ENCODE measurements around the gene DLG4.
A peak's percentile ranks its signal among the peaks of the same experiment; 100 is the strongest.
"Not testable (repeated sequence)": the region's sequence is repeated elsewhere in the genome, so short reads cannot be mapped to it uniquely, and the experiment has no call there.

Gene DLG4

GRCh38 chr17:7179317-7180254 is 40.0 kb downstream of the DLG4 start, which contains the start of gene ASGR1:
Gene ASGR1 (minus strand): TSS chr17:7179370. CDS start chr17:7178563, 807 bp downstream.
- DNase-seq, result no peak

- no peak for DNase-seq
These were observed 40.7 kb downstream of the DLG4 start for GRCh38 chr17:7178973-7179316.

- DNase-seq, result no peak
These were observed 41.6 kb downstream of the DLG4 start for GRCh38 chr17:7177954-7178477.

- DNase-seq, result peak; percentile 84
These were observed 42.3 kb downstream of the DLG4 start for GRCh38 chr17:7177191-7177953.

DNA sequence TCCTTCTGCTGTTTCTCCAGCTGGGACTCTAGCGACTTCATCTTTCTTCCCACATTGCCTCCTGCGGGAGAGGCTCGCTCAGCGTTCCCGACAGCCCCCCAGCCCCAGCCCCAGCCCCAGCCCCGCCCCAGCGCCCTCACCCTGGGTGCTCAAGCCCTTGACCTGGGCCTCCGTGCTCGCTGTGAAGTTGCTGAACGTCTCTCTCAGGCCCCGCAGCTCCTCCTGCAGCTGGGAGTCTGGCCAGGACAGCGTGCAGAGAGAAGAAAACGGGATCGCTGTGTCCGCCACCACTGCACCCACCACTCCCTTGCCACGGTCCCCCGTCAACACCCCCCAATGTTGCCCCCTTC is 42.8 kb downstream of the DLG4 start:
- no peak for DNase-seq

DNA sequence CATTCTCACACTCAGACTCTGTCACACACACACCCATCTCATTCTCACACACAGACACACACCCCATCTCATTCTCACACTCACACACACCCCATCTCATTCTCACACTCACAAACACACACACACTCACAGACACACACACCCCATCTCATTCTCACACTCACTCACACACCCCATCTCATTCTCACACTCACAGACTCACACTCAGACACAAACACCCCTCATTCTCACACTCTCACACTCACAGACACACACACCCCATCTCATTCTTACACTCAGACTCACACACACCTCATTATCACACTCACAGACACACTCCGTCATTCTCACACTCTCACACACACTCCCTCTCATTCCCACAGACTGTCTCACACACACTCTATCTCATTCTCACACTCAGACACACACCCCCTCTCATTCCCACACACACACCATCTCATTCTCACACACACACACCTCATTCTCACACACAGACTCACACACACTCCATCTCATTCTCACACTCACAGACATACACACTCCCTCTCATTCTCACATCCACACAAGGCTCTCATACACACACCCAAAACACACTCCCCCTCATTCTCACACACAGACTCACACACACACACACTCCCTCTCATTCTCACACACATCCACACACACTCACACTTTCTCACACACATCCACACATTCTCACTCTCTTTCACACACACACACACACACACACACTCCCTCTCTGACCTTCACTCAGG is 43.4 kb downstream of the DLG4 start:
- no peak for DNase-seq

DNA sequence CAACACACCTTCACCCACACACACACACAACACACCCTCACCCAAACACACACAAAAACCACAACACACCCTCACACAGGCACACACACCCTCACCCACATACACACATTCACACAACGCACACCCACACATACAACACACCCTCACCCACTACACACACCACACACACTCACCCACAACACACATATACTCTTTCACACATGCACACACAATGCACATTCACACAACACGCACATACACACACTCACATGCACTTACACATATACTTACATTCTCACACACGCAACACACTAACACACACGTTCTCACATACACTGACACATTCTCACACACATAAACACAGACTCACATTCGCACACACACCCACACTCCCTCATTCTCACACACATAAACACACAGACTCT is 44.3 kb downstream of the DLG4 start:
- no peak for DNase-seq

GRCh38 chr17:7174603-7175326 is 44.9 kb downstream of the DLG4 start:
- no peak for DNase-seq

DNA sequence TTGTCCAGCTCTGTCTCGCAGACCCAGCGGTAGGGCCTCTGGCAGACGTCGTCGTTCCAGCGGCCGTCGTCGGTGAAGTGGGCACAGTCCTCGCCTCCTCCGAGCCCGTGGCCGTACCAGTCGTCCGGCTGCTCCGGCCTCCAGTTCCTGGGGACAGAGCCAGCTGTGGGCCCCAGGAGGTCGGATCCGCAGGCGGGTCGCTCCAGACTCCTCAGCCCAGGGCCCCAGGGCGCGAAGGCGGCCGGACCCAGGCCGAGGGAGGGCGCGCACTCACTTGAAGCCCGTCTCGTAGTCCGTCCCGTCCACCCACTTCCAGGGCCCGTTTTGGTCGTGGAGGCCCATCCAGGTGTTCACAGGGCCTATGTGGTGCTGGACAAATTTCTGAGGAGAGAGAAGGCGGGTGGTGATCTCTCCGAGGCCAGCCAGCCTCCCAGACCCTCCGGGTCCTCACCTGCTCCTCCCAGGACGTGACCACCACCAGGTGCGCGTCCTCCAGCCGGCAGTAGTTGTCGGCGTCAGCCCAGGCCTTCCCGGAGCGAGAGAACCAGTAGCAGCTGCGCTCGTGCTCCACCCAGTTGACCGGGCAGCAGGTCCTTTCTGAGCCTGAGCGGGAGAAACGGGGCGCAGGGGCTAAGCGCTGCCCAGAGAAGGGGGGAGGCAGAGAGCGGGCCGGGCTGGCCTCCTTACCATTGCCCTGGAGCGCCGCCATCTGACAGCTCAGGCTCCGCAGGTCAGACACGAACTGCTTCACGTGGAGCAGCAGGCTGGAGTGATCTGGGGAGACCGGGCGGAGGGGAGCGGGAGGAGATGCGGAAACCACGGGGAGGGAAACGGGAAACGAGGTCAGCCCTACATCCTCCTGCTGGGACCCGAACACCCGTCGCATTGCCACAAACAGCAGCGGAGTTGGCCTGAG is 45.7 kb downstream of the DLG4 start:
- DNase-seq, result peak; percentile 69

- DNase-seq, result not testable (repeated sequence)
These were observed 47.0 kb downstream of the DLG4 start for GRCh38 chr17:7172522-7173191.

GRCh38 chr17:7169565-7169908 is 50.1 kb downstream of the DLG4 start:
- not testable (repeated sequence) for DNase-seq

- not testable (repeated sequence) for DNase-seq
These were observed 50.6 kb downstream of the DLG4 start for GRCh38 chr17:7168841-7169564.

DNA sequence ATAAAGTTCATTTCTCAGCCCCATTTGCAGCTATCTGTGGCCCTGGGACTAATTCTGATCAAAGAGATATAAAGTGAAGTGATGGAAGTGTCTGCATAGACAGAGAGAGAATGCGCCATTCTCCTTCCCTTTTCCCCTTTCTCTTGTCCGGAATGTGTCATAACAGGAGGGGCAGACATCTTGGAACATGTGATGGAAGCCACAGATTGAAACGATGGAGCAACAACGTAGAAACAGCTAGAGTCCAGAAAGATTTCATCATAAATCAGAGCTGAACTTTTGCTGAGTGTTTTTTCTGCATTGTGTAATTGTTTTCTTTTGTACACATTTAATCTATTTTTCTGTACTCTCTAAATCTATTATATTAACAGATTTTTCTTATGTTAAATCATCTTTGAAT is 51.8 kb downstream of the DLG4 start:
- no peak for DNase-seq

- no peak for DNase-seq
These were observed 52.8 kb downstream of the DLG4 start for GRCh38 chr17:7166873-7167272.

DNA sequence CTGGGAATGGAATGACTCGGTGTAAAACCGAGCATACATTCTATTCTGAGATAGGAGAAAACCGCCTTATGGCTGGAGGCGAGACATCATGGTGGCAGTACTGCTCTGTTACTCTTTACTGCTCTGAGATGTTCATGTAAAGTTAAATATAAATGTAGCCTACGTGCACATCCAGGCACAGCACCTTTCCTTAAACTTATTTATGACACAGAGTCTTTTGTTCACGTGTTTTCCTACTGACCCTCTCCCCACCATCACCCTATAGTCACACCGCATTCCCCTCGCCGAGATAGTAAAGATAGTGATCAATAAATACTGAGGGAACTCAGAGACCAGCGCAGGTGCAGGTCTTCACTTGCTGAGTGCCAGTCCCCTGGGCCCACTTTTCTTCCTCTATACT is 60.1 kb downstream of the DLG4 start:
- DNase-seq, result not testable (repeated sequence)

- DNase-seq, result not testable (repeated sequence)
These were observed 61.2 kb downstream of the DLG4 start for GRCh38 chr17:7158424-7158823.

DNA sequence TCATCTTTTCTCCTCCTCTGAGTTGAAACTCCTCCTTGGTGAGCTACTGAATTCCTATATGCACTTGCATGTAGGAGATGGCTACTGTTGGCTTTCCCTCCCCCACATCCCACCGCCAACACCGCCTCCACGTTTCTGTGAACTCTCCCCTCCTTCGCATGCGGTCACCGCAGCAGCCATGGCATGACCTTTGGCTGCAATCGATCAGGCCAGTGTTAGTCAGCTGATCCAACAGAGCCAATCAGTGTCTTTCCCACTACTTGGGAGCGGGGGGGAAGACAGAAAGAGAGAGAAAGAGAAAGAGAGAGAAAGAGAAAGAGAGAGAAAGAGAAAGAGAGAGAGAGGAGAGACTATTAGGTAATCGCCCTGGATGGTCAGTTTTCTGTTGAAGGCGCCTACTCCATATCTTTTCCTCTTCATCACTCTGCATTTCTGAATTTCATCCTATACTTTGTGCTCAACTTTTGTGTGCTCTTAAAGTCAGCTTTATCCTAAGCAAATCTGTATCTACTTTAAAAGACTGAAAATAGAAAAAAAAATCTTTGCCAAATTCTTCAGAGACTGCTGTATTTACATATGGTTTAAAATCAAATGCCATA is 63.2 kb downstream of the DLG4 start:
- no peak for DNase-seq

GRCh38 chr17:7147772-7148171 is 71.9 kb downstream of the DLG4 start:
- no peak for DNase-seq

DNA sequence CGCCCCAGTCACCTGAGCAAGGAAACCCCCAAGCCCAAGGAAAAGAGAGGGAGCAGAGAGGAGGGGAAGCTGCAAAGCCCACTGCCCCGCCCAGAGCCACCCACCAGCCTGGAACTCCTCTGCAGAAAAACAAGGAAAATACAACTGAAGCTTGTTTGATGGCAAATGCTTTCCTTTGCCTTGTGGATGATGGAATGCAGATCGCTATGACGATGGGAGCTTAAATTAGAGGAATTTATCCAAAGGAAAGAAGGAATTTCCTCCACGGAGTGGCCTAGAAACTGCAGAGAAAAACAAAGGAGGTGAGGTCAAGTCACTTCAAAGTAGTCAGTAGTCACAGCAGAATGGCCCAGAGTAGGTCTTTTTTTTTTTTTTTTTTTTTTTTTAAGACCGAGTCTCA is 73.5 kb downstream of the DLG4 start:
- no peak for DNase-seq

- DNase-seq, result no peak
These were observed 75.4 kb downstream of the DLG4 start for GRCh38 chr17:7144213-7144612.

All from activated CD8-positive, alpha-beta memory T cell treated with anti-CD3 and anti-CD28 coated beads for 24 hours (primary cell).